ENCODE data around the gene NDST4.

NDST4 gene

DNA sequence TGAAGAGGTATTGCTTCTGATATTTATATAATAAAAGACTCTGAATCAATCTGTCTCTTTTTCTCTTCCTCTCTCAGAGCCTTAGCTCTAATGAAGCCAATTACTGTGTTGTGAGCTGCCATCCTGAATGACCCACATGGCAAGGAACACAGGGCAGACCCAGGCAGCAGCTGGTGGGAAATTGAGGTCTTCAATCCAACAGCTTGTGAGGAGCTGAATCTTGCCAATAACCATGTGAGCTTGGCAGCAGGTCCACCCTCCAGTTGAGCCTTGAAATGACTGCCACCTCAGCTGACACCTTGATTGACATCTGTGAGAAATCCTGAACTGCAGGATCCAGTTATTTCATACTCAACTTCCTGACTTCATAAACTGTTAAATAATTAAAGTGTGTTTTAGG is 149.4 kb downstream of the NDST4 start:
- DNase-seq (ENCODE audit: low read depth): no peak
- no peak overlapping the region for H3K4me3 ChIP-seq (replicated peaks; ENCODE audit: low read depth, low read length)

DNA sequence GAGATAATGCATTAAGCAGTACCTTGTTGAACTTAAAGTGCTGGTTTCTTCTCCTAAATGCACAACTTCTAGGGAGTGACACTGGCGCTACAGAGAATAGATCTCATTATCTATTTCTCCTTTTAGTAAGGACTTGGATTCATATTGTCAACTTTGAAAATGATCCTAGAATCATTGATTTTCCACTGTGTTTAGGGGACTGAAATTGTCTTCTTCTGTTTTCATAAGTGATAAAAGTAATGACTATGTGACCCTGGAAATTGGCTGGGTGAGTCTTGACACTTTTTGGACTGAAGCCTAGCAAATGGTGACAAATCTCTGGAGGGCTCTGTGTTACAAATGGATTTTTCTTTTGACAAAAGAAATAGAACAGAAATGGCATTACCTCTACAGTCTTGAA is 167.8 kb downstream of the NDST4 start:
- DNase-seq (ENCODE audit: low read depth): no peak
- no peak overlapping the region for H3K4me3 ChIP-seq (replicated peaks; ENCODE audit: low read depth, low read length)
- TF ChIP-seq, protein P1, sequence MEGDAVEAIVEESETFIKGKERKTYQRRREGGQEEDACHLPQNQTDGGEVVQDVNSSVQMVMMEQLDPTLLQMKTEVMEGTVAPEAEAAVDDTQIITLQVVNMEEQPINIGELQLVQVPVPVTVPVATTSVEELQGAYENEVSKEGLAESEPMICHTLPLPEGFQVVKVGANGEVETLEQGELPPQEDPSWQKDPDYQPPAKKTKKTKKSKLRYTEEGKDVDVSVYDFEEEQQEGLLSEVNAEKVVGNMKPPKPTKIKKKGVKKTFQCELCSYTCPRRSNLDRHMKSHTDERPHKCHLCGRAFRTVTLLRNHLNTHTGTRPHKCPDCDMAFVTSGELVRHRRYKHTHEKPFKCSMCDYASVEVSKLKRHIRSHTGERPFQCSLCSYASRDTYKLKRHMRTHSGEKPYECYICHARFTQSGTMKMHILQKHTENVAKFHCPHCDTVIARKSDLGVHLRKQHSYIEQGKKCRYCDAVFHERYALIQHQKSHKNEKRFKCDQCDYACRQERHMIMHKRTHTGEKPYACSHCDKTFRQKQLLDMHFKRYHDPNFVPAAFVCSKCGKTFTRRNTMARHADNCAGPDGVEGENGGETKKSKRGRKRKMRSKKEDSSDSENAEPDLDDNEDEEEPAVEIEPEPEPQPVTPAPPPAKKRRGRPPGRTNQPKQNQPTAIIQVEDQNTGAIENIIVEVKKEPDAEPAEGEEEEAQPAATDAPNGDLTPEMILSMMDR (IDR thresholded peaks at IDR 0.05; ENCODE audit: low read length, missing control alignments): no peak

More for the DNA sequence above, 149.4 kb downstream of the NDST4 start:
- TF ChIP-seq, protein P1 (IDR thresholded peaks at IDR 0.05; ENCODE audit: low read length, missing control alignments): no peak

DNA sequence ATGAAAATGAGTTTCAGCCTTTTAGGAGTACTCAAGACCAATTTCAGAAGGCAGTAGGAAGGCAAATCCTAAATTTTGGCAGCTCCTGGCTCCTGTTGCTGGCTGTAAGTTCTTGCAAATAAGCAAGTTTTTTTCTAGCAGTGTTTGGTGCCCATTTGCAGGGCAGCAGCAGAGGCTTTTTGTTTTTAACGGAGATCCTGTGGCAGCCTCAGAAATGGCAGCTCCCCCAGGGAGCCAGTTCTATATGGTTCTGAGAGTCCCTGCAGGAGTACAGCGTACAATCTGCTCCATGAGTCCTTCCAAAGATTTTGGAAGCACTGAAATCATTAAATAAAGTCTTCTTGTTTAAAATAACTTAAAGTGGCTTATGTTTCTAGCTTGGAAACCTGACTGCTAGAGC is 171.9 kb downstream of the NDST4 start:
- no peak overlapping the region for H3K4me3 ChIP-seq (replicated peaks; ENCODE audit: low read depth, low read length)
- no peak for DNase-seq (ENCODE audit: low read depth)
- TF ChIP-seq, protein P1 (IDR thresholded peaks at IDR 0.05; ENCODE audit: low read length, missing control alignments): no peak

DNA sequence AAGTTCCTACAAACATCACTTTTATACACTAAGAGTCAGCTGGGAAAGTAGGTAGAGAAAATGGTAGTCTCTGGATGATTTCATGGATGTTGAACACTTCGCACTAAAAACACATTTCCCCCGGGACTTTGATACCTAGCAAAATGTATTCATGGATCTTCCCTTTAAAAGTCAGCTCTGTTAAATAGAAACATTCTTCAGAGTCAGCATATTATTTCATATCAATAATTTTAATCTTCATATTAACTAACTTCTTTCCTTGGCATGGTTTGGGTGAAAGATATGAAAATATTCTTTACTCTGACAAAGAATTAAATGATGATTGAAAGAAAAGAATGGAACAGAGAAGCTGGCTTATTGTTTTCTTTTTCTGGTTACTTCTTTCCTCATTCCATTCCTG is 185.5 kb downstream of the NDST4 start:
- TF ChIP-seq, protein P1 (IDR thresholded peaks at IDR 0.05; ENCODE audit: low read length, missing control alignments): no peak
- H3K4me3 ChIP-seq (replicated peaks; ENCODE audit: low read depth, low read length): no peak overlapping the region
- DNase-seq (ENCODE audit: low read depth): no peak

DNA sequence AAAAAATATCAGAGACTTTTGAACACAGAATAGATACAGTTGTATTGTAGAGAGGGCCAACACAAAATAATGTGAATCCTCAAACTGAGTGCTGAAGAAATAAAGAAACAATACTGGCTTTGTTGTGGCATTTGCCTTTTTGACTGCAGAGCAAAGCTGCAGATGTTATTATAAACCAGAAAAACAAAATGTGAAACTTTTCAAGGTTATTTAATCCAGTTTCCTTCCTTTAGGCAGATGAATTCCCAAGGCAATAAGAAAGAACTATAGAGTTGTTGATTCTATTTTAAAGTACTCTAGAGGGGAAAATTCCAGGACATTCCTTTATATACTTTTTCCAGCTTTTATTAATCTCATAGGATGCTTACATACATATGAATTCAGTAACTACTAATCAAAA is 186.8 kb downstream of the NDST4 start:
- DNase-seq (ENCODE audit: low read depth): no peak
- TF ChIP-seq, protein P1 (IDR thresholded peaks at IDR 0.05; ENCODE audit: low read length, missing control alignments): no peak
- no peak overlapping the region for H3K4me3 ChIP-seq (replicated peaks; ENCODE audit: low read depth, low read length)

DNA sequence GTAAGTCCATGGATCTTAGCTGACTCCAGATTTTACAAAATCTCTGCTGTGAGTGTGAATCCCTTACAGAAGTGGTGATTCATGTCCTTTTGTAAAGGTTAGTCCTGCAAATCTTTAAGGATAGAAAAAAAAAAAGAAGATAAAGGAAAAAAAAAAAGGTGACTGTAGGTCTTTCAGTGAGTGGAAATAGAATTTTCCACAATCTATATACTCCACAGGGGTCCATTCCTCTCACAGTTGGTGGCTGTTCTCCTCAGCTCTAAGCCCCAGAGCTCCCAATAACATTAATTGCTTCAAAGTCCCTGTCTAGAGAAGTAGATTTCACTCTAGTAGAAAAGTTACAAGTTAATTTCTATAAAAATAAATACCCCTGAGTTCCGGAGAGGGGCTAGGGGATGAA is 189.1 kb downstream of the NDST4 start:
- no peak overlapping the region for H3K4me3 ChIP-seq (replicated peaks; ENCODE audit: low read depth, low read length)
- no peak for DNase-seq (ENCODE audit: low read depth)
- TF ChIP-seq, protein P1 (IDR thresholded peaks at IDR 0.05; ENCODE audit: low read length, missing control alignments): no peak

DNA sequence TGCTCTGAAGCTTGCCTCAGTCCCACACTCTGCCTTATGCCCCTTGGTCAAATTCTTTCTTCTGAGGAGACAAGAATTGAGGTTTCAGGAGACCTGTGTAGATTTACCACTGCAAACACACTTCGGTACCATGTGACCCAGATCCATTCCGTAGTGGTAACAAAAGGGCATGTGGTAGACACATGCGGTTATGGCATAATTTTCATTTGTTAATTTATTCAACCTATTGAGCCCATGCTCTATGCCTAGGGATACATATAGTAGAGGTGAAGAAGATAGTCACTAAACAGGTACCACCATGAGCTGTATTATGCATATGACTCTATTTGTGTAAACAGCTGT is 190.9 kb downstream of the NDST4 start:
- TF ChIP-seq, protein P1 (IDR thresholded peaks at IDR 0.05; ENCODE audit: low read length, missing control alignments): no peak
- H3K4me3 ChIP-seq (replicated peaks; ENCODE audit: low read depth, low read length): no peak overlapping the region
- DNase-seq (ENCODE audit: low read depth): no peak
